ENCODE results near the gene TREH. TPM values are rescaled to one million over a fixed set of nuclear protein-coding genes. Genes with fewer than 3 reads are reported as not detected.
"Not testable (repeated sequence)": the region's sequence is repeated elsewhere in the genome, so short reads cannot be mapped to it uniquely, and the experiment has no call there.

TREH gene
- total RNA-seq (not detected in 2 replicates), polyA plus RNA-seq (0.42 TPM in 1 of 2 replicates, not detected in the other)

GRCh38 chr11:118679483-118679882 lies at the start of gene TREH:
Gene TREH (minus strand): TSS chr11:118679650. CDS start chr11:118679627, 23 bp downstream.
- Histone ChIP-seq H3K9me3 (ENCODE audit: low read depth) (no peaks in the 10 kb centered on the region), H3K4me1 (ENCODE audit: low read depth) (no peaks in the 10 kb centered on the region), H3K27me3 (no peaks in the 10 kb centered on the region), H3K27ac (no peak within 1 kb of the TSS), H3K36me3 (no peaks in the 10 kb centered on the region), H3K4me3 (no peak within 1 kb of the TSS)
- DNase-seq (ENCODE audit: low read depth in 1 of 2, low spot score in 1 of 2), result no peak
- TF ChIP-seq CTCF (IDR thresholded peaks at IDR 0.05; ENCODE audit: low read depth, low read length), result no peak

- H3K4me3 ChIP-seq; H3K27me3 ChIP-seq; H3K9me3 ChIP-seq (ENCODE audit: low read depth); H3K36me3 ChIP-seq; H3K4me1 ChIP-seq (ENCODE audit: low read depth); H3K27ac ChIP-seq; DNase-seq (ENCODE audit: low read depth in 1 of 2, low spot score in 1 of 2): not testable (repeated sequence)
Observed at GRCh38 chr11:118728112-118728511, 48.7 kb upstream of the TREH start.

- H3K4me1 ChIP-seq (ENCODE audit: low read depth), result not testable (repeated sequence)
Observed at GRCh38 chr11:118727721-118728066, 48.2 kb upstream of the TREH start.

GRCh38 chr11:118727001-118727720 lies 47.7 kb upstream of the TREH start:
- not testable (repeated sequence) for H3K4me1 ChIP-seq (ENCODE audit: low read depth); H3K9me3 ChIP-seq (ENCODE audit: low read depth); H3K27ac ChIP-seq; H3K36me3 ChIP-seq; H3K27me3 ChIP-seq; DNase-seq (ENCODE audit: low read depth in 1 of 2, low spot score in 1 of 2); H3K4me3 ChIP-seq

More at GRCh38 chr11:118727721-118728066, 48.2 kb upstream of the TREH start:
- not testable (repeated sequence) for H3K9me3 ChIP-seq (ENCODE audit: low read depth); DNase-seq (ENCODE audit: low read depth in 1 of 2, low spot score in 1 of 2); H3K4me3 ChIP-seq; H3K36me3 ChIP-seq; H3K27ac ChIP-seq; H3K27me3 ChIP-seq

GRCh38 chr11:118721478-118722015 lies 42.1 kb upstream of the TREH start:
- H3K27ac ChIP-seq; DNase-seq (ENCODE audit: low read depth in 1 of 2, low spot score in 1 of 2); H3K9me3 ChIP-seq (ENCODE audit: low read depth); H3K27me3 ChIP-seq; H3K4me1 ChIP-seq (ENCODE audit: low read depth); H3K36me3 ChIP-seq; H3K4me3 ChIP-seq: not testable (repeated sequence)

- not testable (repeated sequence) for H3K27ac ChIP-seq; H3K36me3 ChIP-seq; H3K4me3 ChIP-seq; DNase-seq (ENCODE audit: low read depth in 1 of 2, low spot score in 1 of 2); H3K4me1 ChIP-seq (ENCODE audit: low read depth); H3K9me3 ChIP-seq (ENCODE audit: low read depth); H3K27me3 ChIP-seq
Observed at GRCh38 chr11:118720740-118721139, 41.3 kb upstream of the TREH start.

- not testable (repeated sequence) for H3K27me3 ChIP-seq; DNase-seq (ENCODE audit: low read depth in 1 of 2, low spot score in 1 of 2); H3K27ac ChIP-seq; H3K36me3 ChIP-seq; H3K4me1 ChIP-seq (ENCODE audit: low read depth); H3K4me3 ChIP-seq; H3K9me3 ChIP-seq (ENCODE audit: low read depth)
Observed at GRCh38 chr11:118720078-118720477, 40.6 kb upstream of the TREH start.

GRCh38 chr11:118718562-118718961 lies 39.1 kb upstream of the TREH start:
- not testable (repeated sequence) for H3K9me3 ChIP-seq (ENCODE audit: low read depth); H3K27me3 ChIP-seq; DNase-seq (ENCODE audit: low read depth in 1 of 2, low spot score in 1 of 2); H3K27ac ChIP-seq; H3K4me1 ChIP-seq (ENCODE audit: low read depth); H3K36me3 ChIP-seq; H3K4me3 ChIP-seq

GRCh38 chr11:118717733-118718132 lies 38.3 kb upstream of the TREH start:
- H3K27me3 ChIP-seq; H3K4me3 ChIP-seq; H3K36me3 ChIP-seq; H3K4me1 ChIP-seq (ENCODE audit: low read depth); DNase-seq (ENCODE audit: low read depth in 1 of 2, low spot score in 1 of 2); H3K27ac ChIP-seq; H3K9me3 ChIP-seq (ENCODE audit: low read depth): not testable (repeated sequence)

GRCh38 chr11:118717221-118717620 lies 37.8 kb upstream of the TREH start:
- DNase-seq (ENCODE audit: low read depth in 1 of 2, low spot score in 1 of 2); H3K27me3 ChIP-seq; H3K27ac ChIP-seq; H3K36me3 ChIP-seq; H3K4me1 ChIP-seq (ENCODE audit: low read depth); H3K4me3 ChIP-seq; H3K9me3 ChIP-seq (ENCODE audit: low read depth): not testable (repeated sequence)

Data from cardiac muscle cell (in vitro differentiated cells and primary cell).